Measurements from ENCODE around the gene PUS1. TPM values are rescaled to one million over a fixed set of nuclear protein-coding genes. Genes with fewer than 3 reads are reported as not detected.

PUS1 gene
- total and polyA plus RNA-seq, 10 of the 15 experiments (the other 5 are each of a cell fraction or from before 2014, with no cell fraction given), result 1.3 to 74.2 (median 25.4) TPM

DNA sequence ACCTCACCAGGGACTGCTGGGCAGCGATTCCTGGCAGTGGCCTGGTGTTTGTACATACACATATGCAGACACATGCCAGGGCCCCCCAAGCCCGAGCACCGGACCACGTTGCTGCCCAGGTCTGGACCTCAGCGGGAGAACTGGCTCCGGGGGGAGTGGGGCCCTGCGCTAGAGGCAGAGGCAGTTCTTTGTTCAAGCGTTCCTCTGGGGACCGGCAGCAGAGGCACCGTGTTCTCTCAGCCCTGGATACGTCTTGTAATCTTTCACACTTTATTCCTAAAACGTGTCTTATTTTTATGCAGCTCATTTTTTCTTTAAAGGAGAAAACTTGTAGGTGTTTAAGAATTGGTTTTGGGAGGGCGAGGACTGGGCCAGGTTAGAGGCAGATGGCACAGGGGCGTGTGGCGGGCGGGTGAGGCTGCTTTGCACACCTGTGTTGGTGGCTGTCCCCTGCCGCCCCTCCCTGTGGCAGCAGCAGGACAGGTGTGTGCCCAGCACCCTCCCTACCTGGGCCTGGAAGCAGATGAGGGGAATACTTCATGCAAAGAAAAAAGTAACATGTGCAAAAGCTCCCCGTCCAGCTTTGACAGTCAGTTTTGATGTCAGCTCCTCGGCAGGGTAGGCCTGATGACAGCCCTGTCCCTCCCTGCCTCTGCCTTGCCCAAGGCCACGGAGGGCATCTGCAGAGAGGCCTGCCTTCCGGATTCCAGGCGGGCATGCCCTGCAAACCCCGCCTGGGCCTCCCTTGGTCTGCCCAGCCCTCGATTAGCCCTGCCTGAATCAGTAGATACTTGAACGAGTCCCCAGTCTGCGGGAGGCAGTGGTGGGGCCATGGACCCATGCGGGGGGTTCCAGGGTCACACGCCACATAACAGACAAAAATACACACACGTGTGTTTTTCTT lies 7.0 kb upstream of the PUS1 start (continued):
- TF ChIP-seq, protein P1, sequence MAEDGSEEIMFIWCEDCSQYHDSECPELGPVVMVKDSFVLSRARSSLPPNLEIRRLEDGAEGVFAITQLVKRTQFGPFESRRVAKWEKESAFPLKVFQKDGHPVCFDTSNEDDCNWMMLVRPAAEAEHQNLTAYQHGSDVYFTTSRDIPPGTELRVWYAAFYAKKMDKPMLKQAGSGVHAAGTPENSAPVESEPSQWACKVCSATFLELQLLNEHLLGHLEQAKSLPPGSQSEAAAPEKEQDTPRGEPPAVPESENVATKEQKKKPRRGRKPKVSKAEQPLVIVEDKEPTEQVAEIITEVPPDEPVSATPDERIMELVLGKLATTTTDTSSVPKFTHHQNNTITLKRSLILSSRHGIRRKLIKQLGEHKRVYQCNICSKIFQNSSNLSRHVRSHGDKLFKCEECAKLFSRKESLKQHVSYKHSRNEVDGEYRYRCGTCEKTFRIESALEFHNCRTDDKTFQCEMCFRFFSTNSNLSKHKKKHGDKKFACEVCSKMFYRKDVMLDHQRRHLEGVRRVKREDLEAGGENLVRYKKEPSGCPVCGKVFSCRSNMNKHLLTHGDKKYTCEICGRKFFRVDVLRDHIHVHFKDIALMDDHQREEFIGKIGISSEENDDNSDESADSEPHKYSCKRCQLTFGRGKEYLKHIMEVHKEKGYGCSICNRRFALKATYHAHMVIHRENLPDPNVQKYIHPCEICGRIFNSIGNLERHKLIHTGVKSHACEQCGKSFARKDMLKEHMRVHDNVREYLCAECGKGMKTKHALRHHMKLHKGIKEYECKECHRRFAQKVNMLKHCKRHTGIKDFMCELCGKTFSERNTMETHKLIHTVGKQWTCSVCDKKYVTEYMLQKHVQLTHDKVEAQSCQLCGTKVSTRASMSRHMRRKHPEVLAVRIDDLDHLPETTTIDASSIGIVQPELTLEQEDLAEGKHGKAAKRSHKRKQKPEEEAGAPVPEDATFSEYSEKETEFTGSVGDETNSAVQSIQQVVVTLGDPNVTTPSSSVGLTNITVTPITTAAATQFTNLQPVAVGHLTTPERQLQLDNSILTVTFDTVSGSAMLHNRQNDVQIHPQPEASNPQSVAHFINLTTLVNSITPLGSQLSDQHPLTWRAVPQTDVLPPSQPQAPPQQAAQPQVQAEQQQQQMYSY (CRISPR knock-in tag; IDR thresholded peaks at IDR 0.05), result no peak
- no peak for TF ChIP-seq CBX5 (IDR thresholded peaks at IDR 0.05; ENCODE audit: low read depth)
- no peak for TF ChIP-seq HDAC6 (IDR thresholded peaks at IDR 0.05; ENCODE audit: unreplicated experiment)
- TF ChIP-seq KLF5 (IDR thresholded peaks at IDR 0.05; ENCODE audit: partially characterized antibody), result no peak

DNA sequence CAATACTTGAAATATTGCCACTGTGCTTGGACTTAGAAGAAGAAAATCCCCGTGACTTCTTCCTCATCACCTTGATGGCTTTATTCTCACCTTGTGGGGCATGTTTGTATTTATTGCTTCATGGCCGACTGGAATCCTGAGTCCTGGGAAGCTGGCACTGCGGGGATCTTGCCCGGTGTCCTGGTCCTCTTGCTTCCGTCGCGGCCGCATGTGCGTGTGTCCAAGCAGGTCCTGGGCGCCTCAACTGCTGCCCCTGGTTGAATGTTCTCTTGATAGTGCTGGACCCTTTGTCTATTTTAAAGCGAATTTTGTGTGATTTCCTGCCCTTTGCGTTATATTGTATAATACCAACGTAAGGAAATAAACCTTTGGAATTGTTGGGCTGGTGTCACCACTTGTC lies 6.3 kb upstream of the PUS1 start:
- ChIA-PET POLR2A (no interaction called here), SMC1A (ENCODE audit: uncharacterized antibody, unreplicated experiment) (no interaction called here), RAD21 (ENCODE audit: unreplicated experiment) (no interaction called here), CTCF (no interaction called here)
- ATAC-seq (no peak), FAIRE-seq (no peak), DNase-seq (ENCODE audit: low read depth, low spot score) (no peak)
- Histone ChIP-seq H3K9ac (ENCODE audit: control insufficient read depth, insufficient read depth, low read length) (no peak overlapping the region; the same call in 1 of the 2 replicates), H3K36me3 (ENCODE audit: control insufficient read depth in 2 of 2, insufficient read depth in 2 of 2, low read length in 1 of 2) (no peaks in the 10 kb centered on the region; a peak in 1 of 4 replicates), H3K4me1 (ENCODE audit: control insufficient read depth, insufficient read depth, low read length) (peaks cover 21% of the 10 kb centered on the region), H3K9me3 (replicated peaks; ENCODE audit: control insufficient read depth, insufficient read depth, low read length) (no peaks in the 10 kb centered on the region), H3K4me2 (ENCODE audit: control insufficient read depth, insufficient read depth) (peak overlapping the region; percentile 77; the same call in 1 of the 2 replicates), H3K4me3 (no peak overlapping the region), H3K27ac (ENCODE audit: control insufficient read depth, insufficient read depth) (peak overlapping the region; percentile 56), H4K20me1 (ENCODE audit: control insufficient read depth, insufficient read depth) (no peaks in the 10 kb centered on the region), H3K79me2 (ENCODE audit: control insufficient read depth, insufficient read depth, low read length) (no peaks in the 10 kb centered on the region), H2AFZ (ENCODE audit: control insufficient read depth, low read depth, low read length) (no peak overlapping the region), H3K27me3 (replicated peaks in 1 of 2; ENCODE audit: control insufficient read depth in 2 of 2, insufficient read depth in 2 of 2, low read length in 1 of 2) (no peaks in the 10 kb centered on the region)
- TF ChIP-seq EED (IDR thresholded peaks at IDR 0.05; ENCODE audit: low read depth) (no peak), IKZF2 (IDR thresholded peaks at IDR 0.05) (no peak), JUND (IDR thresholded peaks at IDR 0.05; ENCODE audit: low read depth, low read length) (no peak), ASH2L (IDR thresholded peaks at IDR 0.05; ENCODE audit: borderline replicate concordance, low read depth) (no peak), MEF2B (IDR thresholded peaks at IDR 0.05; ENCODE audit: partially characterized antibody, poor library complexity, severe bottlenecking) (no peak)
- TF ChIP-seq, protein P2, sequence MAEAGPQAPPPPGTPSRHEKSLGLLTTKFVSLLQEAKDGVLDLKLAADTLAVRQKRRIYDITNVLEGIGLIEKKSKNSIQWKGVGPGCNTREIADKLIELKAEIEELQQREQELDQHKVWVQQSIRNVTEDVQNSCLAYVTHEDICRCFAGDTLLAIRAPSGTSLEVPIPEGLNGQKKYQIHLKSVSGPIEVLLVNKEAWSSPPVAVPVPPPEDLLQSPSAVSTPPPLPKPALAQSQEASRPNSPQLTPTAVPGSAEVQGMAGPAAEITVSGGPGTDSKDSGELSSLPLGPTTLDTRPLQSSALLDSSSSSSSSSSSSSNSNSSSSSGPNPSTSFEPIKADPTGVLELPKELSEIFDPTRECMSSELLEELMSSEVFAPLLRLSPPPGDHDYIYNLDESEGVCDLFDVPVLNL (IDR thresholded peaks at IDR 0.05; ENCODE audit: low read depth, low read length), result no peak
- no TSS peak for BruUV-seq (replicated peaks)
- in situ Hi-C loops (cut with MboI) (no loop called here), intact Hi-C loops (cut with micrococcal nuclease; ENCODE audit: unreplicated experiment) (no loop called here)
- WGBS (ENCODE audit: insufficient coverage, insufficient replicate concordance, low lambda C conversion rate, missing lambda C conversion rate), result 95% methylated on average over 13 of the region's 13 CpGs

All from GM12878 (cell line).